ENCODE measurements around the gene GJC2. TPM values are rescaled to one million over a fixed set of nuclear protein-coding genes. Genes with fewer than 3 reads are reported as not detected.

GJC2 gene
- total RNA-seq, 1 donor from 2014 or later = 1.6 TPM

GRCh38 chr1:228162286-228163006, 12.7 kb downstream of the GJC2 start:
- Mint-ChIP-seq H3K36me3 (ENCODE audit: unreplicated experiment) (no peaks in the 10 kb centered on the region), H3K4me1 (ENCODE audit: unreplicated experiment) (peaks cover 15% of the 10 kb centered on the region), H3K4me3 (ENCODE audit: unreplicated experiment) (no peak overlapping the region), H3K27ac (ENCODE audit: unreplicated experiment) (peak overlapping the region; percentile 54), H3K9me3 (ENCODE audit: unreplicated experiment) (no peaks in the 10 kb centered on the region), H3K27me3 (ENCODE audit: unreplicated experiment) (no peaks in the 10 kb centered on the region)
- no peak for DNase-seq (ENCODE audit: extremely low spot score, unreplicated experiment)
- no peak for TF ChIP-seq CTCF (IDR thresholded peaks at IDR 0.05)

GRCh38 chr1:228163007-228163753, 13.4 kb downstream of the GJC2 start:
- H3K4me1 Mint-ChIP-seq (ENCODE audit: unreplicated experiment) = peaks cover 20% of the 10 kb centered on the region

DNA sequence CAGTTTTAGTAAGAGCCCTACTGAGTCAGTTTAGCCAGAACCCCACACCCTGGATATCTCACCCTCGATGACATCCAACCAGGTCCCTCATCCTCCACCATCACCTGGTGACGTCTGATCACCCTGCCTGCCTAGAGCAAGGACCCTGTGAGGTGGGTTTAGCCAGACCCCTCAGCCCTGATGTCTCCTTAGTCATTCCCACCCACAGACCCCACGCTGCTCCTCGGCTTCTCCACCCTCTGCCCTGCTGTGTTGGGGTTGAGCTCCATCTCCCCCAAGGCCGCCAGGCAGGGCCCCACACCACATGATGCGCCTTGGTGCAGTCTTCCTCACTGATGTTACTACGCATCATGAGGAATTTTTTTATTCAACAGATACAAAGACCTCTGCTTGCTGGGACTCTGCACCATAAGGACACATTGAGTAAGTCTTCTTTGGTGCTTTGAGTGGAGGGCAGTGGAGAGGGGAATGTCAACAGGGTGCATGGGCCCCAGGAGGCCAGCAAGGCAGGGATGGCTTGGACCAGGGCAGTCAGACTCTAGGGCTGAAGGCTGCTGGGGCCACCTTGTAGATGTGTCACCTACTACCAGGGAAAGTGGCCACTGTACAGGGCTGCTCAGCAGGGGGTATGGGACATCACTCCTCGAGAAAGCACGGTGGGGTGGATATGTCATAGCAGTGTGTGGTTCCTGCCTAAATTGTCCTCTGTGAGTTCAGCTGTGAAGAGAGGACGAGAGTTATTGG, 14.2 kb downstream of the GJC2 start:
- Mint-ChIP-seq H3K27me3 (ENCODE audit: unreplicated experiment) (no peaks in the 10 kb centered on the region), H3K4me3 (ENCODE audit: unreplicated experiment) (no peak overlapping the region), H3K9me3 (ENCODE audit: unreplicated experiment) (no peaks in the 10 kb centered on the region), H3K4me1 (ENCODE audit: unreplicated experiment) (peaks cover 20% of the 10 kb centered on the region), H3K27ac (ENCODE audit: unreplicated experiment) (peak overlapping the region; percentile 97), H3K36me3 (ENCODE audit: unreplicated experiment) (no peaks in the 10 kb centered on the region)
- DNase-seq (ENCODE audit: extremely low spot score, unreplicated experiment) = no peak
- no peak for TF ChIP-seq CTCF (IDR thresholded peaks at IDR 0.05)

More at GRCh38 chr1:228163007-228163753, 13.4 kb downstream of the GJC2 start:
- no peak overlapping the region for H3K4me3 Mint-ChIP-seq (ENCODE audit: unreplicated experiment)
- peak overlapping the region; percentile 97 for H3K27ac Mint-ChIP-seq (ENCODE audit: unreplicated experiment)
- H3K9me3 Mint-ChIP-seq (ENCODE audit: unreplicated experiment) = no peaks in the 10 kb centered on the region
- H3K27me3 Mint-ChIP-seq (ENCODE audit: unreplicated experiment) = no peaks in the 10 kb centered on the region
- TF ChIP-seq CTCF (IDR thresholded peaks at IDR 0.05) = no peak
- no peak for DNase-seq (ENCODE audit: extremely low spot score, unreplicated experiment)
- no peaks in the 10 kb centered on the region for H3K36me3 Mint-ChIP-seq (ENCODE audit: unreplicated experiment)

DNA sequence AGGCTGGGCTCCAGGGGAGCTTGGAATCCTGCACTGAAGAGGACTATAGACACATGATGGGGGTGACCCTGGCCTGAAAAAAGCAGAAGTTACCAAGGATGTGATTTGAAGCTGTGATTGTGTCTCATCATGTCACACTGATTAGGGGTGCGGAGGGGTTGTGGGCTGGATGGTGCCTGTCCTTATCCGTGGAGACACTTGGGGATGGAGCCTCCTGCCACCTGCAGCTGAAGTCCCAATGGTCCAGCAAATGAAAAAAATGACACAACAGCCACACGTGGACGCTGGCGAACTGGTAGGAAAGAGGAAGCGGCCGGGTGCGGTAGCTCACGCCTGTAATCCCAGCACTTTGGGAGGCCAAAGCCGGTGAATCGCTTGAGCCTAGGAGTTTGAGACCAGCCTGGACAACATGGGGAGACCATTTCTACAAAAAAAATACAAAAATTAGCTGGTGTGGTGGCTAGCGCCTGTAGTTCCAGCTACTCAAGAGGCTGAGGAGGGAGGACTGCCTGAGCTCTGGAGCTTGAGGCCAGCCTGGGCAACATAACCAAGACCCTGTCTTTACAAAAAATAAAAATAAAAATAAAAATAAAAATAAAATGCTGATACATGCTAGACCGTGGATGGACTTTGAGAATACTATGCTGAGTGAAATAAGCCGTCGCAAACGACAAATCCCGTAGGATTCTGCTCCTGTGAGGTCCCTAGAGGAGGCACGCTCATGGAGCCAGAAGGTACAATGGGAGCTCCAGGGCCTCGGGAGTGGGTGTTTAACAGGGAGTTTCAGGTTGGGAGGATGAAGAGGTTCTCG, 15.0 kb downstream of the GJC2 start:
- Mint-ChIP-seq H3K27me3 (ENCODE audit: unreplicated experiment) (no peaks in the 10 kb centered on the region), H3K4me1 (ENCODE audit: unreplicated experiment) (peaks cover 22% of the 10 kb centered on the region), H3K27ac (ENCODE audit: unreplicated experiment) (peak overlapping the region; percentile 97), H3K36me3 (ENCODE audit: unreplicated experiment) (no peaks in the 10 kb centered on the region), H3K4me3 (ENCODE audit: unreplicated experiment) (peak overlapping the region; percentile 92), H3K9me3 (ENCODE audit: unreplicated experiment) (no peaks in the 10 kb centered on the region)
- TF ChIP-seq CTCF (IDR thresholded peaks at IDR 0.05) = no peak
- DNase-seq (ENCODE audit: extremely low spot score, unreplicated experiment) = no peak
